Thoracic aorta (tissue), 2 donors: ENCODE data around the gene LRGUK. TPM values are rescaled to one million over a fixed set of nuclear protein-coding genes. Genes with fewer than 3 reads are reported as not detected.

ENCODE experiments used
- ATAC-seq: fragments of 150-250 bp; one replicate; pipeline ENCODE4 v1.8.0; 2017; ENCODE audit warnings: low read depth; ENCODE audit not compliant: insufficient number of reproducible peaks, low FRiP score
- DNase-seq: peaks from one replicate; pipeline ENCODE4 v3.0.0-alpha.2; 2020; ENCODE audit warnings: low spot score
- H3K27ac ChIP-seq, 2 donors: fragments of 200-600 bp; sonication (generic); 1 replicate in 1 of 2; 2 replicates in 1 of 2; pipeline ENCODE4 v1.5.1; 2016; ENCODE audit warnings: mild to moderate bottlenecking in 2 of 2, moderate library complexity in 2 of 2
- H3K27me3 ChIP-seq: fragments of 200-600 bp; sonication (generic); replicated peaks from 2 replicates; pipeline ENCODE4 v1.6.0; 2016; ENCODE audit warnings: mild to moderate bottlenecking; ENCODE audit not compliant: insufficient read depth
- H3K36me3 ChIP-seq: fragments of 200-600 bp; sonication (generic); one replicate; pipeline ENCODE4 v1.5.1; 2016
- H3K4me1 ChIP-seq, 2 donors: fragments of 200-600 bp; sonication (generic); 1 replicate in 1 of 2; 2 replicates in 1 of 2; pipeline versions ENCODE4 v1.5.1 to v1.6.0; 2016; ENCODE audit warnings: low read depth in 2 of 2, mild to moderate bottlenecking in 1 of 2; ENCODE audit not compliant: control insufficient read depth in 1 of 2
- H3K4me3 ChIP-seq: fragments of 200-600 bp; sonication (generic); 2 replicates; pipeline ENCODE4 v1.5.1; 2016; ENCODE audit warnings: mild to moderate bottlenecking
- H3K9me3 ChIP-seq: fragments of 200-600 bp; sonication (generic); 2 replicates; pipeline ENCODE4 v1.5.1; 2016
- CTCF ChIP-seq: fragments of 200-600 bp; sonication (generic); IDR thresholded peaks from one replicate; pipeline ENCODE4 v1.5.1; 2019; ENCODE audit warnings: antibody characterized with exemption
- total RNA-seq, 2 donors: library from RNA; depleted of rRNA; stranded (reverse); fragments of >200 nt; gene quantifications; one replicate each; pipeline versions ENCODE4 v1.1.0 to v1.2.3, GENCODE V29; 2016

LRGUK gene
- total RNA-seq, 2 donors from 2014 or later, result 0.14 to 0.71 TPM

DNA sequence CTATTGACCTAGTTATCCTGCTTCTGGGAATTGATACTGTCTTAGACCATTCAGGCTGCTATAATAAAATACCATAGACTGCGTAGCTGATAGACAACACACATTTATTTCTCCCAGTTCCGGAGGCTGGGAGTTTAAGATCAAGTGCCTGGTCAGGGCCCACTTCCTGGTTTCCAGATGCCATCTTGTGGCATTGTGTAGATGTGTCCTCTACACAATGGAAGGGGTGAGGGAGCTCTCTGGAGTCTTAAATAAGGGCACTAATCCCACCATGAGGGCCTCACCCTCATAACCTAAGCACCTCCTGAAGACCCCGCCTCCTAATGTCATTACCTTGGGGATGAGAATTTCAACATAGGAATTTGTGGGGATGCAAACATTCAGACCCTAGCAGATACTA, 127.2 kb downstream of the LRGUK start:
- ATAC-seq, result no peak
- no peak for TF ChIP-seq CTCF
- H3K9me3 ChIP-seq, result no peaks in the 10 kb centered on the region

GRCh38 chr7:134255814-134256213, 128.7 kb downstream of the LRGUK start:
- Histone ChIP-seq H3K4me3 (no peak overlapping the region), H3K4me1 (no peaks in the 10 kb centered on the region), H3K36me3 (no peaks in the 10 kb centered on the region), H3K27me3 (no peaks in the 10 kb centered on the region), H3K27ac (no peak overlapping the region), H3K9me3 (no peaks in the 10 kb centered on the region)
- ATAC-seq (no peak), DNase-seq (no peak)
- TF ChIP-seq CTCF, result no peak

More for the DNA sequence above, 127.2 kb downstream of the LRGUK start:
- Histone ChIP-seq H3K27me3 (no peaks in the 10 kb centered on the region), H3K4me3 (no peak overlapping the region), H3K36me3 (no peaks in the 10 kb centered on the region), H3K27ac (no peak overlapping the region), H3K4me1 (no peaks in the 10 kb centered on the region)
- DNase-seq, result no peak

- Histone ChIP-seq H3K4me1 (no peaks in the 10 kb centered on the region), H3K27ac (no peak overlapping the region), H3K4me3 (no peak overlapping the region), H3K27me3 (no peaks in the 10 kb centered on the region), H3K9me3 (no peaks in the 10 kb centered on the region), H3K36me3 (no peaks in the 10 kb centered on the region)
- ATAC-seq (no peak), DNase-seq (no peak)
- TF ChIP-seq CTCF, result no peak
These were observed 135.2 kb downstream of the LRGUK start for GRCh38 chr7:134262322-134262721.

DNA sequence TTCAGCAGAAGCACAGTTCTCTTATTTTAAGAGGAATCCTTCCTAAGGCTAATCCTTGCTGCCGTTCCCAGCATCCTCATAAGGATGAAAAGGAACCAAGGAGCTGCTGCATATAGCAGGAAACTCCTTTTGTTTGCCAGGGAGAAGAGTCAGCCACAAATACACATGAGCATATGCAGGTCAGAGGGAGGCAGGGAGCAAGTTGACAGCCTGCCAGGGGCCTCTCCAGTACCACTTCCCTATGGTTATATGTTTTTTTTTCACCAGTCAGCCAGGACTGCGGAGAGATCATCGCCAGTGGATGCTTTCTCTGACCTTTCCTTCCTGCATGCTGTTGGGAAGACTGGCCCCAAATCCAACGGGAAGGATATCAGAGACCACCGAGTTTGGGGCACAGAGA, 149.8 kb downstream of the LRGUK start:
- Histone ChIP-seq H3K4me3 (no peak overlapping the region), H3K27me3 (no peaks in the 10 kb centered on the region), H3K9me3 (no peaks in the 10 kb centered on the region), H3K27ac (no peak overlapping the region), H3K4me1 (no peaks in the 10 kb centered on the region), H3K36me3 (no peaks in the 10 kb centered on the region)
- ATAC-seq (no peak), DNase-seq (no peak)
- TF ChIP-seq CTCF, result no peak

DNA sequence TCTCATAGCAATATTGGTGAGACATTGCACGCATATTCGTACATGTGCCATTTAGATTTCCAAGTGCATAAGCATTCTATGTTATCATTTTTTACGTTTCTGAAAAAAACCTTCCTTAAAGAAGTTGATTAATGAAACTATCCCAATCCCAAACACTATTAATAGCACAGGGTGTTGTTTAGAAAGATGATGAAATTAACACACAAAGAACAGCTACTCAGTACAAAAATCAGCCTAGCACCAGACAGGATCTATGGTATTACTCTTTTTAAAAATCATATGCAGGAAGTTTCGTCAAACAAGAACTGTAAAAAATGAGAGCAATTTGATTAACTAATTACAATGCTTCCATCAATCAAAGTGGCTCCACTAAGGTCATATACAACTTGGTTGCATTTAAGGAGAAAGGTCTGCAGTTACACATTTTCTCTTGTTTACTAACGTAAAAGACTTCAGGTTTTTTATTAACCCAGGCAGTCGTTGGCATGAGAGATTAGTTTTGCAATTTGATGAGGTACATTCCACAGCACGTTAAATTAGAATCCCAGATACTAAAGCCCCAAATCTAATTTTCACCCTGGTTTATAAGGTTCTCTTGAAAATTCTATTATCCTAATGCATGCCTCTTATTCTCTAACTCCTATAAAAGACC, 151.5 kb downstream of the LRGUK start:
- no peaks in the 10 kb centered on the region for H3K4me1 ChIP-seq

More for the DNA sequence above, 151.5 kb downstream of the LRGUK start:
- Histone ChIP-seq H3K4me3 (no peak overlapping the region), H3K27ac (no peak overlapping the region), H3K27me3 (no peaks in the 10 kb centered on the region), H3K9me3 (no peaks in the 10 kb centered on the region), H3K36me3 (no peaks in the 10 kb centered on the region)
- ATAC-seq (no peak), DNase-seq (no peak)
- no peak for TF ChIP-seq CTCF
